ENCODE measurements around the gene NCAM1.

DNA sequence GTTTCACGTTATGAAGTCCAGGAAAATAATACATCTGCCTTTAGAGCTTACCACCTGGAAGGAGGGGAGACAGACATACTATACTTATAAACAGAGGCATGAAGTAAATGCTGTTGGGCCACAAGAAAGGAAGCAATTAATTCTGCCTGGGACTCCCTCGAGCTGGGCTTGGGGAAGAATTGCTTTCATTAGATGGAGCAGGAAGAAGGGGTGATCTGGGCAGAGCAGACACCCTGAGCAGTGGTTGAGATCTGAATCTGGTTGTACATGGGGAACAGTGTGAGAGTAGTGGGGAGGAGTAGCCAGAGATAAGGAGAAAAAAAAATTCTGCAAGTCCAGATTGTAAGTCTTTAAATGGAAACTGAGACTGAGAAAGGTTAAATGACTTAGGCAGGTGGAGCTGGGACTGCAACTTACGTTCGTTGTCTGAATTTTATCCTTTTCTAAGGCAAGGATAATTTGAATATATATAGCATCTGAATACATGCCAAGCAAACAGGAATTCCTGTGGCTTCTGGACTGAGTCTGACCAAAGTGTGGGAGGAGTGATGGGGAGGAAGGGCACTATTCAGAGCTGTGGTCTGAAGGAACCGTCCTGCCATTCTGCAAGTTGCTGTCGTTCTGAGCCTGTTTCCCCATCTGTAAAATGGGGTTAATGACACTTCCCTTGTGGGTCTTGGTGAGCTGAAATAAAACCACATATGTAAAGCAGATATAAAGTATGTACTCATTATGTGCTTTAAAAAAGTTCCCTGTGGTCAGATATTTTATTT lies 7.9 kb downstream of the NCAM1 start:
- TF ChIP-seq, protein P1, sequence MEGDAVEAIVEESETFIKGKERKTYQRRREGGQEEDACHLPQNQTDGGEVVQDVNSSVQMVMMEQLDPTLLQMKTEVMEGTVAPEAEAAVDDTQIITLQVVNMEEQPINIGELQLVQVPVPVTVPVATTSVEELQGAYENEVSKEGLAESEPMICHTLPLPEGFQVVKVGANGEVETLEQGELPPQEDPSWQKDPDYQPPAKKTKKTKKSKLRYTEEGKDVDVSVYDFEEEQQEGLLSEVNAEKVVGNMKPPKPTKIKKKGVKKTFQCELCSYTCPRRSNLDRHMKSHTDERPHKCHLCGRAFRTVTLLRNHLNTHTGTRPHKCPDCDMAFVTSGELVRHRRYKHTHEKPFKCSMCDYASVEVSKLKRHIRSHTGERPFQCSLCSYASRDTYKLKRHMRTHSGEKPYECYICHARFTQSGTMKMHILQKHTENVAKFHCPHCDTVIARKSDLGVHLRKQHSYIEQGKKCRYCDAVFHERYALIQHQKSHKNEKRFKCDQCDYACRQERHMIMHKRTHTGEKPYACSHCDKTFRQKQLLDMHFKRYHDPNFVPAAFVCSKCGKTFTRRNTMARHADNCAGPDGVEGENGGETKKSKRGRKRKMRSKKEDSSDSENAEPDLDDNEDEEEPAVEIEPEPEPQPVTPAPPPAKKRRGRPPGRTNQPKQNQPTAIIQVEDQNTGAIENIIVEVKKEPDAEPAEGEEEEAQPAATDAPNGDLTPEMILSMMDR (IDR thresholded peaks at IDR 0.05; ENCODE audit: insufficient read depth, low read length, poor library complexity, severe bottlenecking): no peak
- no peak for TF ChIP-seq EZH2phosphoT487 (conservative IDR thresholded peaks at IDR 0.05; ENCODE audit: low read length)

All from SU-DHL-6 (cell line).